GM21786 (cell line): ENCODE data around the gene ZFP90.
A peak's percentile ranks its signal among the peaks of the same experiment; 100 is the strongest.
"Not testable (repeated sequence)": the region's sequence is repeated elsewhere in the genome, so short reads cannot be mapped to it uniquely, and the experiment has no call there.

Experiments used
- ATAC-seq: cut with Tn5 transposase; IDR thresholded peaks from one replicate; pipeline ENCODE4 v1.9.1; 2021; ENCODE audit not compliant: unreplicated experiment

Gene ZFP90

GRCh38 chr16:68517606-68518166 lies 21.4 kb upstream of the ZFP90 start:
- ATAC-seq: no peak

- ATAC-seq: no peak
Observed at GRCh38 chr16:68519225-68519745, 19.8 kb upstream of the ZFP90 start.

GRCh38 chr16:68520649-68521086 lies 18.4 kb upstream of the ZFP90 start:
- peak; percentile 80 for ATAC-seq

- ATAC-seq: no peak
Observed at GRCh38 chr16:68524069-68524820, 14.8 kb upstream of the ZFP90 start.

- no peak for ATAC-seq
Observed at GRCh38 chr16:68526143-68526781, 12.8 kb upstream of the ZFP90 start.

- no peak for ATAC-seq
Observed at GRCh38 chr16:68526782-68527145, 12.3 kb upstream of the ZFP90 start.

- ATAC-seq: no peak
Observed at GRCh38 chr16:68528233-68528632, 10.9 kb upstream of the ZFP90 start.

- peak; percentile 78 for ATAC-seq
Observed at GRCh38 chr16:68528686-68529379, 10.3 kb upstream of the ZFP90 start.

- ATAC-seq: peak; percentile 16
Observed at GRCh38 chr16:68529608-68529930, 9.5 kb upstream of the ZFP90 start.

- ATAC-seq: peak; percentile 80
Observed at GRCh38 chr16:68529931-68530701, 9.0 kb upstream of the ZFP90 start.

- no peak for ATAC-seq
Observed at GRCh38 chr16:68533937-68534336, 5.2 kb upstream of the ZFP90 start.

GRCh38 chr16:68535331-68535730 lies 3.8 kb upstream of the ZFP90 start:
- no peak for ATAC-seq

- no peak for ATAC-seq
Observed at GRCh38 chr16:68539711-68540239, 684 bp downstream of the ZFP90 start.

- no peak for ATAC-seq
Observed at GRCh38 chr16:68548947-68549346, 9.9 kb downstream of the ZFP90 start.

- ATAC-seq: no peak
Observed at GRCh38 chr16:68553186-68553585, 14.1 kb downstream of the ZFP90 start.

- ATAC-seq: not testable (repeated sequence)
Observed at GRCh38 chr16:68560341-68560740, 21.2 kb downstream of the ZFP90 start.

- no peak for ATAC-seq
Observed at GRCh38 chr16:68563631-68564381, 24.7 kb downstream of the ZFP90 start.

- no peak for ATAC-seq
Observed at GRCh38 chr16:68564382-68564985, 25.4 kb downstream of the ZFP90 start.

- ATAC-seq: no peak
Observed at GRCh38 chr16:68574479-68574878, 35.4 kb downstream of the ZFP90 start.
